Astrocyte (in vitro differentiated cells and primary cell): ENCODE measurements around the gene GALM. TPM values are rescaled to one million over a fixed set of nuclear protein-coding genes. Genes with fewer than 3 reads are reported as not detected.

Source experiments
- DNase-seq: peaks from one replicate; pipeline ENCODE4 v3.0.0-alpha.2; 2010; ENCODE audit warnings: low read depth
- FAIRE-seq: peaks from 2 replicates; lab custom pipeline; 2011; peaks lifted over from hg19 to GRCh38; lab: Jason Lieb, UNC
- H2AFZ ChIP-seq: 2 replicates; pipeline ENCODE4 v1.6.0; 2012; ENCODE audit warnings: low read depth, low read length, inconsistent platforms
- H3K27ac ChIP-seq: 2 replicates; pipeline ENCODE4 v1.5.1; 2011; ENCODE audit warnings: low read depth, low read length, inconsistent platforms
- H3K27me3 ChIP-seq: 2 replicates; pipeline ENCODE4 v1.6.0; 2011; ENCODE audit warnings: low read length, inconsistent platforms; ENCODE audit not compliant: insufficient read depth
- H3K36me3 ChIP-seq: 2 replicates; pipeline ENCODE4 v1.5.1; 2011; ENCODE audit warnings: low read length, inconsistent platforms; ENCODE audit not compliant: insufficient read depth
- H3K4me1 ChIP-seq: 2 replicates; pipeline ENCODE4 v1.5.1; 2011; ENCODE audit warnings: low read length, inconsistent platforms; ENCODE audit not compliant: insufficient read depth
- H3K4me2 ChIP-seq: 2 replicates; pipeline ENCODE4 v1.6.0; 2012; ENCODE audit warnings: low read length, inconsistent platforms
- H3K4me3 ChIP-seq: 2 replicates; pipeline ENCODE4 v1.5.1; 2011; ENCODE audit warnings: low read depth, mild to moderate bottlenecking, low read length, inconsistent platforms; ENCODE audit not compliant: insufficient read depth
- H3K79me2 ChIP-seq: 2 replicates; pipeline ENCODE4 v1.6.0; 2012; ENCODE audit warnings: mild to moderate bottlenecking, low read length, inconsistent platforms; ENCODE audit not compliant: insufficient read depth
- H3K9ac ChIP-seq: 2 replicates; pipeline ENCODE4 v1.6.0; 2012; ENCODE audit warnings: mild to moderate bottlenecking, low read length, inconsistent platforms
- H3K9me3 ChIP-seq: 2 replicates; pipeline ENCODE4 v1.5.1; 2012; ENCODE audit warnings: low read depth, mild to moderate bottlenecking, low read length, inconsistent platforms; ENCODE audit not compliant: insufficient read depth
- H4K20me1 ChIP-seq: 2 replicates; pipeline ENCODE4 v1.6.0; 2012; ENCODE audit warnings: low read length, inconsistent platforms; ENCODE audit not compliant: insufficient read depth
- H3K27ac Mint-ChIP-seq: one replicate; pipeline ENCODE4 v1.8.0; 2021; ENCODE audit warnings: mild to moderate bottlenecking, mixed read lengths; ENCODE audit not compliant: unreplicated experiment
- H3K27me3 Mint-ChIP-seq: one replicate; pipeline ENCODE4 v1.8.0; 2021; ENCODE audit warnings: low read depth, mixed read lengths; ENCODE audit not compliant: unreplicated experiment
- H3K36me3 Mint-ChIP-seq: one replicate; pipeline ENCODE4 v1.8.0; 2021; ENCODE audit warnings: low read depth, mixed read lengths; ENCODE audit not compliant: unreplicated experiment
- H3K4me1 Mint-ChIP-seq: one replicate; pipeline ENCODE4 v1.8.0; 2021; ENCODE audit warnings: low read depth, mixed read lengths; ENCODE audit not compliant: unreplicated experiment
- H3K4me3 Mint-ChIP-seq: one replicate; pipeline ENCODE4 v1.8.0; 2021; ENCODE audit warnings: mild to moderate bottlenecking, moderate library complexity, mixed read lengths; ENCODE audit not compliant: unreplicated experiment
- H3K9me3 Mint-ChIP-seq: one replicate; pipeline ENCODE4 v1.8.0; 2021; ENCODE audit warnings: mild to moderate bottlenecking, mixed read lengths; ENCODE audit not compliant: unreplicated experiment
- CTCF ChIP-seq: IDR thresholded peaks from 2 replicates; pipeline ENCODE4 v1.5.1; 2011; ENCODE audit warnings: low read depth, mild to moderate bottlenecking, inconsistent platforms, low read length, moderate library complexity; ENCODE audit not compliant: insufficient read depth
- EZH2 ChIP-seq: IDR thresholded peaks from 2 replicates; pipeline ENCODE4 v1.6.1; 2012; ENCODE audit warnings: mild to moderate bottlenecking, low read length, inconsistent platforms; ENCODE audit not compliant: insufficient read depth
- total RNA-seq: library from RNA; stranded (reverse); gene quantifications from 2 replicates; pipeline ENCODE4 v1.2.1, GENCODE V29; 2021

The GALM gene
- total RNA-seq, 1 donor from 2014 or later = 9.8 TPM

- Histone ChIP-seq H3K27me3 (no peaks in the 10 kb centered on the region), H3K4me1 (peaks cover 4% of the 10 kb centered on the region), H3K79me2 (no peaks in the 10 kb centered on the region), H3K9me3 (no peaks in the 10 kb centered on the region), H3K4me3 (no peak overlapping the region), H2AFZ (no peak overlapping the region), H3K27ac (no peak overlapping the region), H4K20me1 (no peaks in the 10 kb centered on the region), H3K9ac (no peak overlapping the region), H3K36me3 (no peaks in the 10 kb centered on the region), H3K4me2 (no peak overlapping the region)
- no peaks in the 10 kb centered on the region for H3K9me3 Mint-ChIP-seq
- H3K27me3 Mint-ChIP-seq = no peaks in the 10 kb centered on the region
- H3K4me1 Mint-ChIP-seq = no peaks in the 10 kb centered on the region
- H3K4me3 Mint-ChIP-seq = no peak overlapping the region
- TF ChIP-seq CTCF (no peak), EZH2 (no peak)
- H3K27ac Mint-ChIP-seq = no peak overlapping the region
- H3K36me3 Mint-ChIP-seq = peaks cover 14% of the 10 kb centered on the region
- DNase-seq (no peak), FAIRE-seq (no peak)
Measured at GRCh38 chr2:38683766-38684165, 17.9 kb downstream of the GALM start.

- Histone ChIP-seq H3K4me3 (no peak overlapping the region), H4K20me1 (no peaks in the 10 kb centered on the region), H3K4me2 (no peak overlapping the region), H3K9me3 (no peaks in the 10 kb centered on the region), H2AFZ (no peak overlapping the region), H3K4me1 (peaks cover 6% of the 10 kb centered on the region), H3K9ac (no peak overlapping the region), H3K27ac (no peak overlapping the region), H3K27me3 (no peaks in the 10 kb centered on the region), H3K79me2 (no peaks in the 10 kb centered on the region), H3K36me3 (no peaks in the 10 kb centered on the region)
- FAIRE-seq (no peak), DNase-seq (no peak)
- H3K36me3 Mint-ChIP-seq = peaks cover 7% of the 10 kb centered on the region
- peaks cover under 1% of the 10 kb centered on the region for H3K4me1 Mint-ChIP-seq
- no peak for TF ChIP-seq EZH2
- TF ChIP-seq CTCF = no peak
- no peak overlapping the region for H3K4me3 Mint-ChIP-seq
- H3K9me3 Mint-ChIP-seq = no peaks in the 10 kb centered on the region
- H3K27ac Mint-ChIP-seq = no peak overlapping the region
- H3K27me3 Mint-ChIP-seq = no peaks in the 10 kb centered on the region
Measured at GRCh38 chr2:38685116-38685735, 19.3 kb downstream of the GALM start.
